GM21447 (cell line): ENCODE data around the gene ZNF444.
"Not testable (repeated sequence)": the region's sequence is repeated elsewhere in the genome, so short reads cannot be mapped to it uniquely, and the experiment has no call there.

Experiments
- ATAC-seq: cut with Tn5 transposase; IDR thresholded peaks from one replicate; pipeline ENCODE4 v1.9.1; 2021; ENCODE audit not compliant: unreplicated experiment

ZNF444 gene

GRCh38 chr19:56144831-56145230, 3.7 kb downstream of the ZNF444 start:
- no peak for ATAC-seq

- ATAC-seq = no peak
These were observed 4.6 kb downstream of the ZNF444 start for GRCh38 chr19:56145698-56146097.

GRCh38 chr19:56146904-56147303, 5.8 kb downstream of the ZNF444 start:
- ATAC-seq = no peak

- no peak for ATAC-seq
These were observed 6.2 kb downstream of the ZNF444 start for GRCh38 chr19:56147307-56147706.

- ATAC-seq = no peak
These were observed 7.0 kb downstream of the ZNF444 start for GRCh38 chr19:56148096-56148495.

- ATAC-seq = not testable (repeated sequence)
These were observed 8.0 kb downstream of the ZNF444 start for GRCh38 chr19:56148955-56149655.

- ATAC-seq = no peak
These were observed 8.6 kb downstream of the ZNF444 start for GRCh38 chr19:56149656-56150038.

- no peak for ATAC-seq
These were observed 9.3 kb downstream of the ZNF444 start for GRCh38 chr19:56150358-56150757.

- no peak for ATAC-seq
These were observed 11.6 kb downstream of the ZNF444 start for GRCh38 chr19:56152644-56153043.

- no peak for ATAC-seq
These were observed 12.4 kb downstream of the ZNF444 start for GRCh38 chr19:56153507-56153906.

GRCh38 chr19:56155124-56155687, 14.1 kb downstream of the ZNF444 start:
- ATAC-seq = no peak

- ATAC-seq = no peak
These were observed 15.7 kb downstream of the ZNF444 start for GRCh38 chr19:56156768-56157167.

- no peak for ATAC-seq
These were observed 17.2 kb downstream of the ZNF444 start for GRCh38 chr19:56158170-56158757.

GRCh38 chr19:56159009-56159559, 18.0 kb downstream of the ZNF444 start:
- no peak for ATAC-seq

- no peak for ATAC-seq
These were observed 18.7 kb downstream of the ZNF444 start for GRCh38 chr19:56159622-56160271.

GRCh38 chr19:56161534-56161933, 20.4 kb downstream of the ZNF444 start:
- ATAC-seq = no peak

- ATAC-seq = no peak
These were observed 21.2 kb downstream of the ZNF444 start for GRCh38 chr19:56162258-56162657.

GRCh38 chr19:56163097-56163496, 22.0 kb downstream of the ZNF444 start:
- no peak for ATAC-seq

- ATAC-seq = no peak
These were observed 26.0 kb downstream of the ZNF444 start for GRCh38 chr19:56167064-56167578.

GRCh38 chr19:56170261-56170660, 29.2 kb downstream of the ZNF444 start:
- no peak for ATAC-seq

GRCh38 chr19:56174086-56174485, 33.0 kb downstream of the ZNF444 start:
- ATAC-seq = no peak
